Stimulated activated CD4-positive, alpha-beta T cell treated with anti-CD3 and anti-CD28 coated beads, Interleukin-1b, Interleukin-23, amount 100 ng/mL, for 4 hours (primary cell): ENCODE results near the gene HEXA.
A peak's percentile ranks its signal among the peaks of the same experiment; 100 is the strongest.

Source experiments
- DNase-seq, 2 donors: peaks; one replicate each; pipeline ENCODE4 v3.0.0-alpha.2; 2020; ENCODE audit warnings: low read depth in 2 of 2

Gene HEXA

DNA sequence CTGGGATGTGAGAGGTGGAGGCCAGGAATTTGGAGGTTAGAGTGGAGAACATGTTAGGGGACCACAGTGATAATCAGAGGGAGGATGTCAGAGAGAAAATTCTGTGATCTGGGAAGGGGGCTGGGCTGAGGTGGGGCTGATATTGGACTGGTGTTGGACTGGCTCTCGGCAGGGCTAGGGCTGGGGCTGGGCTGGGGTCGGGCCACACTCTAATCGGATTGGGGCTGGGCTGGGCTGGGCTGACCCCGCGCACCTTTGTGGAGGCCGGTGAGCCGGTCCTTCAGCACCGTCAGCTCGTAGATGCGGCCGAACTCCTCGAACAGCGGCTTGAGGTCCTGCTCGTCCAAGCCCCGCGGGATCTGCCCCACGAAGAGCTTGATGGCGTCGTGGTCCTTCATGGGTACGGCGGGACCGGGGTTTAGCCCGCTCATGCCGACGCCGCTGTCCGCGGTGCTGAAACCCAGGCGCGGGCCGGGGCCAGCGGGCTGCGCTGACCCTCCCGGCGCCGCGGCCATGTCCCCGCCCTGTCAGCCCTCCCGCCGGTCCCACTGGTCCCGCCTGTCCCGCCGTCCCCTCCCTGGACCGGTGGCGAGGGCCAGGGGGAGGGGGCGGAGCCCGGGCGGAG lies 56.3 kb downstream of the HEXA start:
- peak in 1 of 2 donors; percentile 41 for DNase-seq

DNA sequence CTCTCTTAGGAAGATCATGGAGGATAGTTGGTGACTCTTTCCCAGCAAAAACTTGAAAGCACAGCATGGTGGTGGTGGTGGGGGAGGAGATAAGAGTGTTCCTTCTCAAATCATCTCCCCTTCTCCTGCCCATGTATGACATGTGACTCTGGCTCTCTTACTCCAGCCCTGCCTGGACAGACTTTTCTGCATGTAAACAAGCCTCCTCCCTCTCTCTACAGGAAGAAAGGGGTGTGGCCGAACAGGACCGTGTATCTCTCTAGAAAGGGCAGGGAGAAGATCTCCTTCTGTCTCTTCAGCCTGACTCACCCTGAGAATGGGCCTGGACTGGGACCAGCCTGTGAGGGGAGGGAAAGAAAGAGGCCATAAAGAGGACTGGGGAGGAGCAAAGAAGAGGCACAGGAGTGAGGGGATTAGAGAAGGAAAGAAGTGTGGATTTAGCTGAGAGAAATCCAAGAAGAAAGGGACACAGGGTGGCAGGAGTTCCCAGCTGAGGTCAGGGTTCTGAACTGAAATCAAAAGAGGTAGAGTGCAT lies 57.3 kb downstream of the HEXA start:
- DNase-seq, result no peak

DNA sequence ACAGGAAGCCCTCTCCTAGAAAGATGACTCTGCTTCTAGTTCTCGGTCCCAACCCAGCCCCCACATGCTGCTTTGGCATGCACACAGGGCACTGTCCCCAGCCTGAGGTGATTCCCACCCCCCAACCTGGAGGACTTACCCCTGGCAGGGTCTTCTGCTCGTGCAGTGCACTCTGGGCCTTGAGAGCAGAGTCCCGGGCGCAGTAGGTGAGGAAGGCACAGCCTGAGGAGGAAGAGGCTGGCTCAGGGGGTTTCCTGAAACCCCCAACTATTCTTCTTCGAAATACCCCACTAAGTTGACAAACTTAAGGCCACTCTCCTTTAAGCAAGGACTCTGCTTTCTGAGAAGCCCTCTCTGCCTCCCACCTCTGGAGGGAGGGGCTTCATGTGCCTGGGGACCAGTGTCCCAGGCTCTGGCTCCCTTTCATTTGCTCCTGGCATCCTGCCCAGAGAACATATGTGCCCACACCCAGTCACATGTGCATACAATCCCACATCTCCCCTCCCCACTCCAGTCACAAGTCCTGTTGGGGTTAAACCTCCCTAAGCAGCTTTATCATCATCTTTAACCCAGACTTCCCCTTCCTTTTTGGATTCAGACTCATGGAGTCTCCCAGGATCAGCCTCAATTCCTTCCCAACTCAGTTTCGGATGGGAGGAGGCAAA lies 60.0 kb downstream of the HEXA start:
- no peak for DNase-seq

DNA sequence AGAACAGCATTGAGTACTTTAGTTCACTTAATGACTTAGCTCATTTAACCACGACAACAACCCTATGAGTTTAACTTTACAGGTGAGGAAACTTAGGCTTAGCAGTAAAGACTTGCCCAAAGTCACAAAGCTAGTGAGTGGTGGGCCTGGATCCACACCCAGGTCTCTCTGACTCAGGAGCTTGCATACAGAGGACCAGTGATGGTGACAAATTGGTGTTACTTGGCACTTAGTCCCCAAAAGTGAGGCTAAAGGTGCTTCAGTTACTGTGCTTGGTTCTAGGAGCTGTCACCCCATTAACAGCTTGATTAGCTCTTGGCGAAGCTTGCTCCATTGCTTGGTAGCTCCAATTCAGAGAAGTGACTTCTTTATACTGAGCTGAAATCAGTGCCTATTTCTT lies 61.9 kb downstream of the HEXA start:
- no peak for DNase-seq

DNA sequence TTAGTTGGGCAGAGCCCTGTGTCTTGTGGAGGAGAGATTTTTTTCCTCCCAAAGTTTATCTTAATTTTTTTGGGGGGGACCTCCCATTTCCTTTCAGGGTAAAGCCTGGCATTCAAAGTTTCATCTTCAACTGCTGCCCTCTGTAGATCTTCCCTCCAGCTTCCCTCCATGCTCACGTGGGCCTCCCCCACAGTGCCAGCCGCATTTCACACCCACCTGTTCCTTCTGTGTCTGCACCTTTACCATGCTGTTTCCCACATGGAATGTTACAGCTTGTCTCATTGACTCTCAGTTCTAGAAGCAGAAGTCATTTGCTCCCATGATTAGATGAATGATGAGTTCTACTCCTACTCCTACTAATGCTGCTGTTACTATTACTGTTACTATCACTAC lies 62.4 kb downstream of the HEXA start:
- no peak for DNase-seq

DNA sequence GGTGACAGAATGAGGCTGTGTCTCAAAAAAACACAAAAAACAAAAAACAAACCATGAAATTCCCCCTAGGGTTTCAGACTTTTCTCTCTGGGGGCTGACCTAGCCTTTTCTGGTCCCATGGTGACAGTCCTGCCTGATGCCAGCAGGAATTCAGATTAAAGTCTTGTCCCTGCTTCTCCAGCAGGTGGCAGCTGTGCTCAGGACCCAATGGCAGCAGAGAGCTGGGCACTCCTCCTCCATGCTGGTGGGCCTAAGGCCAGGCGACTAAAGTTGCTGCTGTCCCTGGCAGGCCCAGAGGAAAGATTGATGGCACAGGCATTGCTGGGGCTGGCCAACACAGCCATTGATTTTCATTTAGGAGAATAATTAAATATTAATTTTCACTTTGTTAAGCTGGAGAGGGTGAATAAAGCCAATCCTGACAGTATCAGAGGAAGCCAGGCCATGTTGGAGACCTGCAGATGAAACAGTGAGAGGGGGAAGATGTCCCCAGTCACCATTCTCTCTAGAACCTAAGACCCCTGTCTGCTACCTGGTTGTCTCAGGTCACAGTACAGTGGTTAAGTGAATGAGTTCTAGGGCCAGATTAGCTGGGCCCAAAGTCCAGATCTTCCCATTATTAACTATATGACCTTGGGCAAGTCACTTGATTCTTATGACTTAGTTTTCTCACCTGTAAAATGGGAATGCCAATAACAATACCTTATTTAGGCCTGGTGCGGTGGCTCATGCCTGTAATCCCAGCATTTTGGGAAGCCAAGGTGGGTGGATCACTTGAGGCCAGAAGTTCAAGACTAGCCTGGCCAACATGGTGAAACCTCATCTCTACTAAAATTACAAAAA lies 63.0 kb downstream of the HEXA start:
- DNase-seq, result peak; percentile 33 to 43

DNA sequence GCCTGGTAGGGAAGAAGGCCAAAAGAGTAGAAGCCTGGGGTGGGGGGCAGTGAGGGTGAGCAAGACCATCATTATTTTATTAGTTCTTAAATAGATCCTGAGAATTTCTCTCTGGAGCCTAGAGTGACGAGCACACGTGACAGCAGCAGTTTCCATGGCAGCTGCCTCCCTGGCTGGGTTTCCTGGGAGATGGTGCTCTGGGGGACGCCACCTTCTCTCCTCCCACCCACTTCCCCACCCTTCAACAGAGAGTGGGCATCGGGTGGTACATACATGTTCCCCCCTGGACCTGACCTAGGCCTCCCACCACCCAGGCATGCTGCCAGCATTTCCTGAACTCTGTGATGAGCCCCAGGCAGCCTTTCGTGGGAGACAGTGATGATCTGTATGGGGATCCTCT lies 68.8 kb downstream of the HEXA start:
- DNase-seq, result no peak

DNA sequence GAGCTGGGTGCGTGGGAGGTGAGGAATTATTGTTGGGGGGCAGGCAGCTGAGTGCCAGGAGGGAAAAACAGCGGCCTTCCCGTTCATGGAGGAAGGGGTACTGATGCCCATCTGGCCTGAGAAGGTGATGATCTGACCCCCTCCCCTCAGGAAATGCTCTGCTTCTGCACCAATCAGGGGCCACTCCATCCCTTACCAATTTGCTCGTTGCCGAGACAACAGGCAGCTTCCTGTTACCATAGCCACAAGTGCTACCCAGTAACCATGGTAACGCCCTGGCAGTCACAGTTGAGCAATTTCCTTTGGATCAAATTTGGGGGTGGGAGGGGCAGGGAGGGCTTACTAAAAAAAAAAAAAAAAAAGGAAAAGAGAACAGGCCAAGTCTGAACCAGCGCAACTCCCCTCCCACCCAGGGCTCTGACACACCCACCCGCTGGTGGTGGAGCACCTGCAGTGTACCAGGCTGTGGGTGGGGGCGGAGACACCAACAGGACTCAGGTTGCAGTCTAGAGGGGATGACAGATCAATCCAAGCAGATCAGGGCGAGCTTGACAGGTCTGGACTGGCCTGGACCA lies 69.5 kb downstream of the HEXA start:
- peak in 1 of 2 donors; percentile 12 for DNase-seq

DNA sequence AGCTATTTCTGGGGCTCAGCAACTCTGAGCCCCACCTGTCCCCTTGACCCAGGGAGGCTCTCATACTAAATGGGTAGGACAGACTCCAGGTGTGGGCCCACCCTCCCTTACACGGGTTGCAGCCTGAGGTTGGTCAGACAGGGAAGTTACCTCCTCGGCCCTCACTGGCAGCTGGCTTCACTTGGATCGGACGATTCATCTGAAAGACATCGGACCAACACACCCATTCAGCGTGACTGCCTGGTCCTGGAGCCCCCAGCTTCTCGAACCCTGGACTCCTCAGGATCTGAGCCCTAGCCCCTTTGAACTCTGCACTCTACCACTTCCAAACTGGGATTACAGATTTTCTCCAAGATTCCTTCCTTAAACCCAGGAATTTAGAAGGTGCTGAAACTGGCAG lies 71.2 kb downstream of the HEXA start:
- no peak for DNase-seq

DNA sequence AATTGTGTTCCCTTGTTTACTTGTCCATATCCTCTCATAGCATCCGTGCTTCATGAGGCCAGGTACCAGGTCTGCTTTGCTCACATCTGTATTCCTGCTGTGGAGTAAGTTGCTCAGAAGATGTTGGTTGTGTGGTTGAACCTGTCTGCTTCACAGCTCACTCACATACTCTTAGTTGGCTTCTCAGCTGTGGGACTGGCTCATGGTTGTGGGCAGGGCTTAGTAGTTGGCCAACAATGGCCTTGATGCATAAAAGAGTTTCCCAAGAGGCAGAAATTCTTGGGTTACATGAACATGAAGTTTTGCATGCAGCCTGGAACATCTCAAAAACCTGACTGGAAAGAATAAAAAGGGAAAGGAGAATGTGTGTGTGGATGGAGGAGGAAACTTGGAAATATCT lies 72.9 kb downstream of the HEXA start:
- DNase-seq, result no peak
